ENCODE data around the gene MT2A.
"Not testable (repeated sequence)": the region's sequence is repeated elsewhere in the genome, so short reads cannot be mapped to it uniquely, and the experiment has no call there.

MT2A gene

DNA sequence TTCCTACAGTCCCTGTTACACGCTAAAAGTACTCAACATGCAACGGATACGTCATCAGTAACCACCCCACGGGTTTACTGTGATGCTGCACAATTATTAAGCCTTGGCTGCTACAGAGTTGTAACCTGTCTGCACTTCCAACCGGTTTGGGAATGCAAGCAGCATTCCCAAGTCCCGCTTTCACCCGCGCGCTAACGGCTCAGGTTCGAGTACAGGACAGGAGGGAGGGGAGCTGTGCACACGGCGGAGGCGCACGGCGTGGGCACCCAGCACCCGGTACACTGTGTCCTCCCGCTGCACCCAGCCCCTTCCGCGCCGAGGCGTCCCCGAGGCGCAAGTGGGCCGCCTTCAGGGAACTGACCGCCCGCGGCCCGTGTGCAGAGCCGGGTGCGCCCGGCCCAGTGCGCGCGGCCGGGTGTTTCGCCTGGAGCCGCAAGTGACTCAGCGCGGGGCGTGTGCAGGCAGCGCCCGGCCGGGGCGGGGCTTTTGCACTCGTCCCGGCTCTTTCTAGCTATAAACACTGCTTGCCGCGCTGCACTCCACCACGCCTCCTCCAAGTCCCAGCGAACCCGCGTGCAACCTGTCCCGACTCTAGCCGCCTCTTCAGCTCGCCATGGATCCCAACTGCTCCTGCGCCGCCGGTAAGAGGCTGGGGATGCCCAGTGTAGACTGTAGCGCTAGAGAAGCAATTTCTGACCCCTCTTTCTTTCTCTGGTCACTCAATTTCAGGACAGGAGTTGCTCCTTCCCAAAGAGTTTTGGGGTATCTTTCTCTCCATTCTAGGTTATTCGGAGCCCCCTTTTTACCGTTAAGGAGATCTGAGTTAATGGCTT lies at the start of gene MT2A:
MT2A (plus strand) TSS at position 542 of the 833 bp plus-strand sequence; CDS start at position 614, 72 bp downstream.
- DNase-seq (ENCODE audit: low spot score) = peak; percentile 89

DNA sequence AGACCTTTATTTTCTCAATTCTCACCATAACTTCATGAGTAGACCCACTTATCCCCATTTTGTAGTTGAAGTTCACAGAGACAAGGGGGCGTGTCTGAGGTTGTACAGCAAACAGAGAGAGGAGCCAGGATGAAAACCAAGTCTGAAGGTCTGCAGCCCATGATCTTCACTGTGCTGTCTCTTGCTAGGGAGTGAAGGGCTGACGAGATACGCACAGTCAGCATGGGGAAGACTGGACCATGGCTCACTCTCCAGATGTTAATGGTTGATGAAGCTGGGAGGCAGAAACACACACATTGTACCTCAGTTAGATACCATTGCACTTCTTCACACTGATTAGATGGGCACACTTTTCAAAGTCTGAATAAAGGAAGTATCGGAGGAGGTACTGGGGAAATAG lies 49.3 kb upstream of the MT2A start:
- DNase-seq (ENCODE audit: low spot score) = no peak

DNA sequence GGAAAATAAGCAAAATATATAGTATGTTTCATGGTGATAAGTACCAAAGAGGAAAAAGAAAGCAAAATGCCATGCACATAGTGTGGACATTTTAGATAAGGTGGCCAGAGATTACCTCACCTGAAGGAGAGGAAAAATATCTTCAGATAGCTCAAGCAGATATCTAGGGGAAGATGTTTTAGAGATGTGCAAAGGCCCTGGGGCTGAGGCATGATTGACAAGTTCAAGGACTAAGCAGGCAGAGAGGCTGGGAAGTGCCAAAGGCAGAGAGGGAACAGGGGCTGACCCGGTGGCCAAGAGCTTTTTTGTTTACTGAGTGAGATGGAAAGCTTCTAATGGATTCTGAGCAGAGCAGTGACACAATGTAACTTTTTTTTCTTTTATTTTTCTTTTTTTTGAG lies 47.9 kb upstream of the MT2A start:
- DNase-seq (ENCODE audit: low spot score) = no peak

DNA sequence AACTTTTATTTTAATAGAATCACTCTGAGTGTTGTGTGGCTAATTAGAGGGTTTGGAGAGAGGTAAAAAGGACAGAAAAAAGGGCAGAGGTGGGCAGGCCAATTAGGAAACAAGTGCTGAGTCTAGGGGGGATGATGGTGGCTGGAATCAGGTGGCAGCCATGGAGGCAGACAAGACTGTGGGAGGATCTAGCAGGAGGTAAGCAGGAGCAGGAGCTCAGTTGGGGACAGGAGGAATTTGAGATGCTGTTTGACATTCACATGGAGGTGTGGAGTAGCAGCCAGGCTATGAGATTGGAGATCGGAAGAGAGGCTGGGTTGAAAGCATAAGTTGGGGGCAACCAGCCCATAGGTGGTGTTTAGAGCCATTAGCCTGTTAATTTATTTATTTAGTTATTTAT lies 47.3 kb upstream of the MT2A start:
- DNase-seq (ENCODE audit: low spot score) = no peak

DNA sequence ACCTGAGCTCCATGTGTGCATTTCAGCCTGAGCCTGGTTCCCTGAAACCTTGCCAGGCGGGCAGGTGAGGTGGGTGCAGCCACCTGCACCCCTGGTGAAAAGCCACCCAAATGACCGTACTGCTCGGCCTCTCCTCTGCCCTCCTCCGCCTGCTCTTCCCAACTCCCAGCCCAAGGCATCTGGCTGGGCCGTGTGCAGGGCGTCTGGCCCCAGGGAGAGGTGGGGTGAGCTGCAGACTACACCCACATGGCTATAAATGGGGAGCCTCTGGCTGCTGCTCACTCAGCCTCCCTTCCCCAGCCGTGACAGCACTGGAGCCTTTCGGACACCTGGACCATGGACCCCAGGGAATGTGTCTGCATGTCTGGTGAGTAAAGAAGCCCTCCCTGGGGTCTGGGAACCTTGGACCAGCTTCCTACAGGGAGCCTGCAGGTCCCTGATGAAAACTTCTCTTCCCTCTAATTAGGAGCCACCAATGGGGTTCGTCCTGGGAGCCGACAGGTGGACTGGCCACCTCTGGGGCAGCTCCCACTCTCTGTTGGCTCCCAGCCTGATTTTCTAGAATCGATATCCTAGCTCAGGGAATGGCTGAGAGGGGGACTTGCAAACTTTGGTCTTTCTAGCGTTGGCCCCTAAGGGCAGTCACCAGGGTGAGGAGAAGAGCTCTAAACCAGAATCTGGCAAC lies 43.4 kb upstream of the MT2A start, which contains the start of gene MT4:
MT4 (plus strand) TSS at position 281 of the 685 bp plus-strand sequence; CDS start at position 337, 56 bp downstream.
- DNase-seq (ENCODE audit: low spot score) = no peak

DNA sequence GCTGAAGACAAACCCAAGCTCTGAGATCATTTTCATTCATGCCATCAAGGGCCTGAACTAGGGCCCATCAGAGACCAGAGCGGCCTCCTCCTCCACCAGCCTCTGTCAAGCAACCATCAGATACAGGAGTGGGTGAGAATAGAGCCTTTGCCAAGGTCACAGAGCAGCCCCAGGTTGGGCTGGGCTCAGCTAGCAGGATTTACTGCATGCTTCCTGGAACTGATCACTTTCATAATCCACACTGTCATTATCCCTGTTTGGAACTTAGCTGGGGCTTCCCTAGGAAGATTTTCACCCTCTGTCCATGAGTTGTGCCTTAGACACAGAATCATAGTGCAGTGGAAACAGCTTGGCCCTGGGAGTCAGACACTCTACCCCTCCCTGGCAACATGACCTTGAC lies 38.4 kb upstream of the MT2A start:
- DNase-seq (ENCODE audit: low spot score) = no peak

DNA sequence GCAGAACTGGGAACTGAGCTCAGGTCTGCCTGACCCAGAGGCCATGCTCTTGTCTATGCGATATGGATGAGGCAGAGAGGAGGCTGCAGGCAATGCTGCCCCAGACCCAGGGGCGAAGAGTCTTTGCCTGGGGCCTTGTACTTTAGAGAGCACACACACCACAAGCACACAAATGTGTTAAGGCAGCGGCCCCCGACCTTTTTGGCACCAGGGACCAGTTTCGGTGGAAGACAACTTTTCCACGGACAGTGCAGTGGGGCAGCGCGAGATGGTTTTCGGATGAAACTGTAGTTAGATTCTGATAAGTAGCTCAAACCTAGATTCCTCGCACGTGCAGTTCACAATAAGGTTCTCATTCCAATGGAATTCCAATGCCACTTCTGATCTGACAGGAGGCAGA lies 36.9 kb upstream of the MT2A start:
- DNase-seq (ENCODE audit: low spot score) = no peak

DNA sequence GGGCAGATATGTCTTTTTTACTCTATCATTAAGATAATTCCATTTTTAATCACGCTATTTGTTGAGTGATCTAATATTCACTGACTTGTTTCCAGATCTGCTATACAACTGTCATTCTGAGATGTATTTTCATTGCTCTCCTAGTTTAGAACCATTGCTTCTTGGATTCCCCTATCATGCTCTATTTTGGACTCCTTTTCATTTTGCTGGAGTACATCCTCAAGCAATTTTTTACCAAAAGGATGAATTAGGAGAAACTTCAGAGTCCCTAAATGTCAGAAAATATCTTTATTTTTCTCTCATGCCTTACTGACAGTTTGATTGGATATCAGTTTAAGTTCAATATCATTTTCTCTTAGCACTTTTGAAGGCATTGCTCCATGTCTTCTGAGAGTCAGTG lies 33.8 kb upstream of the MT2A start:
- DNase-seq (ENCODE audit: low spot score) = no peak

DNA sequence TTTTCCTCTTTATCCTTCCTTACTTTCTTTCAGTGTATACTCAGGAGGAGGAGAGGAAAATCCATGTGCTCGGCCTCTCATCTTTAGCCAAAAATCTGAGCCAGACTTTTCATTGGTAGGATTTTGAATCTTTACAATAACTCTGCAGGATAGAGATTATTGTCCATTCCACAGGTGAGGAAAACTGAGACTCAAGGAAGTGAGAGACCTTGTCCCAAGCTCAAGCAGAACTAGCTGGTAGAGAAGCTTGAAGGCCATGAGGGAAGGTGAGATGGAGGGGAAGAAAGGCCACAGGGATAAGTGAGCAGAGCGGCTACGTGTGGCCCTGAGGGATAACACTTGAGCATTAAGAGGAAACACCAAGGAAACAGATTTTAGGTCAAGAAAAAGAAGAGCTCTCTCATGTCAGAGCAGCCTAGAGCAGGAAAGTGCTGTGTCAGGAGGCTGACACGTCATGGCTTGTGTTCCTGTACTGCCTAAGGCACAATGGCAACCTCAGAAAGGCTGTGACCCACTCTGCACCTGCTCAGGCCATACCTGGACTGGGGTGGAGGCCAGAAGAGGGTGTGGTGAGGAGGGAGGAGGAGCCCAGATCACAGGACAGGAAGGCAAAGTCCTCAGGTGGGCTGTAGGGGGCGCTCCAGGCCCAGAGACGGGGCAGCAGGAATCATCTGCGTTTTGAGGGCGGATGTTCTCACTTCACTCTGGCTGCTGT lies 31.6 kb upstream of the MT2A start:
- DNase-seq (ENCODE audit: low spot score) = peak; percentile 20

DNA sequence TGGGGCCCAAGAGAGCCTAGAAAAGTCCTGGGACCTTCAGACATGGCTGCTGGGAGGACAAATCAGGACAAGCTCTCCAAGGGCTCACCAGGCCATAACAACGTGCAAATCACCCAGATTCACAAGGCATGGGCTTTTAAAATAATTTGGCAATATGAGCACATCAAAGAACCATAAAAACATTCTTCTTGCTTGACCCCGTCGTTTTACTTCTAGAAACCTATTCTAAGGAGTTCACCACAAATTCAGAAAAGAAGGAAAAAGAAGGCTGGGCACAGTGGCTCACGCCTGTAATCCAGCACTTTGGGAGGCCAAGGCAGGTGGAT lies 31.1 kb upstream of the MT2A start:
- DNase-seq (ENCODE audit: low spot score) = no peak

DNA sequence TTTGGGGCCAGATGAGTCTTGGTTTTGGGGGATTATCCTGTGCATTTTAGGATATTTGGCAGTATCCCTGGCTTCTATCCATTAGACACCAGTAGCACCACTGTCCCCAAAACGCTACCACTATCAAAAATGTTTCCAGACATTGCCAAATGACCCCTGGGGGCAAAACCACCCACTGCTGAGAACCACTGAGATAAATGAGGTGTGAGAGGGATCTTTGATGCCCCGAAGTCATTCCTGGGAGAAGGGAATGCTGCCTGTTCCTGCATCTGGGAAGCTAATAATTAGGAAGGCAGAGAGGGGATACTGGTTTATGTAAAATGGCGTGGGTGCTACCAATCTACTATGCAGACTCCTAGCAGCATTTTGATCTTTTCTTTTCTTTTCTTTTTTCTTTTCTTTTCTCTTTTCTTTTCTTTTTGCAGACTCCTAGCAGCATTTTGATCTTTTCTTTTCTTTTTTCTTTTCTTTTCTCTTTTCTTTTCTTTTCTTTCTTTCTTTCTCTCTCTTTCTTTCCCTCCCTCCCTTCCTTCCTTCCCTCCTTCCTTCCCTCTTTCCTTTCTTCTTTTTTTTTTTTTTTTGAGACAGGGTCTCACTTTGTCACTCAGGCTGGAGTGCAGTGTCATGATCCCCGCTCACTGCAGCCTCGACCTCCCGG lies 27.9 kb upstream of the MT2A start:
- DNase-seq (ENCODE audit: low spot score) = no peak

DNA sequence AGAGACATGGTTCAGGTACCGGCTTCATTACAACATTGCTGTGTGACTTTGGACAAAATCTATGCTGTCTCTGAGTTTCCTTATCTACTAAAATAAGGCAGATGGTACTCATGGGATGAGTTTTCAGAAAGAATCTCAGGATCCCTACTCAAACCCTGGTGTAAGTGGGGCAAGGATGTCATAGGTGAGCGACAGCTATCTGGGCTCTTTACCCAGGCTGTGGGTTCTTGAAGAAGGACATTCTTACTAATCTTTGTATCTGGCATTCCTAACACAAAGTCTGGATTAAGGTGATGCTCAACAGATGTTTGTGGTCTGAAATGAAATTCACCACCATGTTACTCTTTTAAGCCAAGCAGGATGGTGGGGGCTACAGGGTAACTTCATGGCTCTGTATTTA lies 25.5 kb upstream of the MT2A start:
- not testable (repeated sequence) for DNase-seq (ENCODE audit: low spot score)

DNA sequence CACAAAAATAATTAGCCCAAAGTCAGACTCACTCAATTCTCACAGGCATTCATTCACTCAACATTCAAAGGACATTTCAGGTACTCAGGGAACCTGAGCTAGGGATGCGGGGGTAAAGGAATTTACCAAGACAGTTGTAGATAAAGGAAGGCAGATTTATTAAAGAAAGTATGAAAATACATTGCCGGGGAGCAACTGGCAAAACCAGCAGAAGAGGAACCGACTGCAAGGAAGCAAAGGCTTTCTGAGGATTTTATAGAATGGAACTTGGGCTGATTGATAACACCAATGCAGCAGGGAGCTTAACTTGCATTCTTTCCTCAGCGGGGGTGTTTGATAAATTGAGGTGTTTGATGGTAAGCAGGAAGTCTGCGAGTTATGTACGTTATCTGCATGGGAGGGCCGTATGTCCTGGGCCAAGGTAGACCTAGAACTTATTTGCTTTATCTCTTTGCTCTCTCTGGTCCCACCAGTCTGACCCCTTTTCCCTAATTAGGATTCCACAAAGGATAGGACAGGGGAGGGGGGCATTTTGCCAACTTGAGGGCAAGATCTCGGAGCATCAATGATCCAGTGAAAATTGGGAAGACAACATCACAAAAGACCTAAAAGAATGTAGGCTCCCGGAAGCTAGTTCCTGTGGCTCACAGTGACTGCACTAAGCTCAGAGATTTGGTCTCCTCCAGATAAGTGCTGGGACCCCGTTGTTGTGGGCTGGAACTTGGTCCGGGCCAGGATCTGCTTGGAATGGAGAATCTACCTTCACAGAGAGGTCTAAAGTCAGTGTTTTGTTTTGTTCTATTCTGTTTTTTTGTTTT lies 24.8 kb upstream of the MT2A start:
- no peak for DNase-seq (ENCODE audit: low spot score)

DNA sequence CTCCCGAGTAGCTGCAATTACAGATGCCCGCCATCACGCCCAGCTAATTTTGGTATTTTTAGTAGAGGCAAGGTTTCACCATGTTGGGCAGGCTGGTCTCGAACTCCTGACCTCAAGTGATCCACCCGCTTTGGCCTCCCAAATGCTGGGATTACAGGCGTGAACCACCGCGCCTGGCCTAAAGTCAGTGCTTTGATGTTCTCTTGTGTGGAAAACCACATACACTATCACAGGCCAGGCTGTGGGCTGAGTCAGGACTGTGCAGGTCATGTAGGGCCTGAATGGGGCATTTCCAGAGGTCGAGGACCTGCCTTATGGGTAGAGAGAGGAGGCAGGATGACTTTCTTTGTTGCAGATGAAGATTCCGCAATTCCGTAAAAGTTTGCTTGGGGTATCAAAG lies 24.1 kb upstream of the MT2A start:
- no peak for DNase-seq (ENCODE audit: low spot score)

DNA sequence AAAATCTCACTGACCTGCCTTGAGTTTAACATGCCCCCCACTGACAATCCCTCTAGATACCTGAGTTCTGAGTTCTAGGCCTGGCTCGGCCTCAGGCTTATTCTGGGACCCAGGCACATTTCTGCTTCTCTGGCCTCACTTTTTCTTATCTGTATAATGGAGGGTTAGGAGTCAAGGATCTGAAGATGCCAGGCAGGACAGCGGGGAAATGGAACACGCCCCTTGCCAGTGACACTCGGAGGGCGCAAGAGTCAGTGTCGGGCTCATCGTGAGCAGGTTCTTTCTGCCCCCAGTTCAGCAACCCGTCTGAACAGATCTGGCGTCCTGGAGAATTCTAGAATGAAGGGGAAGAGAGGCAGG lies 19.6 kb upstream of the MT2A start:
- no peak for DNase-seq (ENCODE audit: low spot score)

DNA sequence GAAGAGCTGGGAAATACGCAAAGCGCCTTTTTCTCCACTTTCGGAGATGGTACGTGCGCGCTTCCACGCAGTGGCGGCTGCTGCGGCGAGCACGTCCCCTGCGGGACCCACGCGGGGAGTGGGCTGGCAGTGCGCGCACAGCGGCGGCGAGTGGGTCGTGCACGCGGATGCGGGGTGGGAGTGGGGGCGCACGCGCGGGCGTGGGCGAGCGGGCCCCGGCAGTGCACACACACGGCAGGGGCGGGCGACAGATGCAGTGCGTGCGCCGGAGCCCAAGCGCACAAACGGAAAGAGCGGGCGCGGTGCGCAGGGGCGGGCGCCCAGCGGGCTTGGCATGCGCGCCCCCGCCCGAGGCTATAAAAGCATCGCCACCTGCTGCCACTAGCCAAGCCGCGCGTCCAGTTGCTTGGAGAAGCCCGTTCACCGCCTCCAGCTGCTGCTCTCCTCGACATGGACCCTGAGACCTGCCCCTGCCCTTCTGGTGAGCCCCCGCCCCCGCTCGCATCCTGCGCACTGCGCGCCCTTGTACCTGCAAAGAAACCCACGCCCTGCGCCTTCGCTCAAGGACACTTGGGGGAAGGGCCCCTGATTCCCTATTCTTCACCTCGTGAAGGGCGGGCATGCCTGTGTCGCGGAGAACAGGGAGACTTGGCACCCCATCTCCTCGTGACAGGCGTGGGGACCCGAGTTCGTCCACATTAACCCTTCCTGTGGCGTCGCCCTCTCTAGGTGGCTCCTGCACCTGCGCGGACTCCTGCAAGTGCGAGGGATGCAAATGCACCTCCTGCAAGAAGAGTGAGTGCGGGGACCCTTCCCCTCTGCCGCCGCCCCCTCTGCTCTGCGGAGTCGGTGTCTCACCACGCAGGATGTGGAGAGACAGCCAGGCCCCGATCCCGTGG lies 19.0 kb upstream of the MT2A start, which contains the start of gene MT3:
MT3 (plus strand) TSS at position 388 of the 899 bp plus-strand sequence; CDS start at position 451, 63 bp downstream.
- peak; percentile 59 for DNase-seq (ENCODE audit: low spot score)

DNA sequence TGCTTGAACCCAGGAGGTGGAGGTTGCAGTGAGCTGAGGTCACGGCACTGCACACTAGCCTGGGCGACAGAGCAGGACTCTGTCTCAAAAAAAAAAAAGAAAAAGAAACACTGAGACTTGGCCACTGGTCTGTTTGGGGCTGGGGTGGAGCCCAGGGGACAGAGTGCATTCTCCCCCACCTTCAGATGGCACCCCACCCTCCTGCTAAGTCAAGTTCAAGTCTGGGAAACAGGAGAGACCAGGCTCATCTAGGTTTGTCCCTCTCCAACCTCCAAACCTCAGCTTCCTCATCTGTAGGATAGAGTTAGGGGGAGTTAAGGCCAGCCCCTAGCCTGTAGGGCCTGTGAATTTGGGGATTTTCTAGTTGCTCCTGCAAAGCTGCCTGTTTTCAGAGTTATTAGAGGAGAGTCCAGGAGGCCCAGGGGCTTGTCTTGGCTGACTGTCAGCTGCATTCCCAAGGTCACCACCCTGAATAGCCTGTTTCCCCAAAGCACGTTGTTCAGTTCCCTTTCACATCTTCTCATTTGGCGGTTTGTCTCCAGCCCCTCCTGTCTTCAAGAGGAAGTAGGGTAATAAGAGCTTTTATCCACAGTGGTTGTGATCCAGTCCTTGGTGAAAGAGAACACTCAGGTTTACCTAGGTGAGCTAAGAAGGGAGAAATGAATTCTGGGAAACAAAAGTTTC lies 16.9 kb upstream of the MT2A start:
- DNase-seq (ENCODE audit: low spot score) = peak; percentile 66

DNA sequence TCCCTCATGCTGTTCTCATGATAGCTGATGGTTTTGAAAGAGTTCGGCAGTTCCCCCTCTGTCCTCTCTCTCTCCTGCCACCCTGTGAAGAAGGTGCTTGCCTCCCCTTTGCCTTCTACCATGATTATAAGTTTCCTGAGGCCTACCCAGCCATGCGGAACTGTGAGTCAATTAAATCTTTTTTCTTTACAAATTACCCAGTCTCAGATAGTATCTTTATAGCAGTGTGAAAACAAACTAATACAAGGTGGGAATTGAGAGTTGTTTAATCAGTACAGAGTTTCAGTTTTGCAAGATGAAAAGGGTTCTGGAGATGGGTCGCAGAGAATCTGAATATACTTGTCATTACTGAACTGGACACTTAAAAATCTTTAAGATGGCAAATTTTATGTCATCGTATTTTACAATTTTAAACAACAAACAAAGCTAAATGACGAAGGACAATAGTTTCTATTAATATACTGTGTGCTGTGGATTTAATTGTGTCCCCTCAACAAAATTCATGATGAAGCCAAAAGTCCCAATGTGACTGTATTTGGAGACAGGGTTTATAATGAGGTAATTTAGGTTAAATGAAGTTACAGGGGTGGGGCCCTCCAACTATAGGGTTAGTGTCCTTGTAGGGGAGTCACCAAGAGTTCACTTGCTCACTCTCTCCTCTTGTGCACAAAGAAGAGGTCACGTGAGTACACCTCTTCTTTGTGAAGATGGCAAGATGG lies 14.7 kb upstream of the MT2A start:
- DNase-seq (ENCODE audit: low spot score) = no peak

DNA sequence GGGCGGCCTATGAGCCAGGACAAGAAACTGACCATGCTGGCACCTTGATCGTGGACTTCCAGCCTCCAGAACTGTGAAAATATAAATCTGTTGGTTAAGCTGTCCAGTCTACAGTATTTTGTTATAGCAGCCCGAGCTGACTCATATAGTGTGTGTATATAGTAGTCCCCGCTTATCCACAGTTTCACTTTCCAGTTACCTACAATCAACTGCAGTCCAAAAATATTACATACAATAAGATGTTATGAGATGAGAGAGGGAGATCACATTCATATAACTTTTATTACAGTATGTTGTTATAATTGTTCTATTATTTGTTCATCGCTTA lies 14.1 kb upstream of the MT2A start:
- no peak for DNase-seq (ENCODE audit: low spot score)
